ENCODE results near the gene C1R. TPM values are rescaled to one million over a fixed set of nuclear protein-coding genes. Genes with fewer than 3 reads are reported as not detected.
A peak's percentile ranks its signal among the peaks of the same experiment; 100 is the strongest.
"Not testable (repeated sequence)": the region's sequence is repeated elsewhere in the genome, so short reads cannot be mapped to it uniquely, and the experiment has no call there.

Gene C1R
- total RNA-seq, 2 experiments from 2014 or later = 3.6 to 3.7 TPM

DNA sequence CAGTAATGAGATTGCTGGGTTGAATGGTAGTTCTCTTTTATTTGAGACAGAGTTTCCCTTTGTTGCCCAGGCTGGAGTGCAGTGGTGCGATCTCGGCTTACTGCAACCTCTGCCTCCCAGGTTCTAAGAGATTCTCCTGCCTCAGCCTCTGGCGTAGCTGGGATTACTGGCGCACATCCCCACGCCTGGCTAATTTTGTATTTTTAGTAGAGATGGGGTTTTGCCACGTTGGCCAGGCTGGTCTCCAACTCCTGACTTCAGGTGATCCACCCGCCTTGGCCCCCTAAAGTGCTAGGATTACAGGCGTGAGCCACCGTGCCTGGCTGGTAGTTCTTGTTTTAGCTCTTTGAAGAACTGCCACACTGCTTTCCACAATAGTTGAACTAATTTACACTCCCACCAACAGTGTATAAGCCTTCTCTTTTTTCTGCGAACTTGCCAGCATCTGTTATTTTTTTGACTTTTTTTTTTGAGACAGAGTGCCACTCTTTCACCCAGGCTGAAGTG lies 42.7 kb downstream of the C1R start:
- H3K9me3 Mint-ChIP-seq (ENCODE audit: insufficient read depth); CTCF ChIA-PET; H3K36me3 Mint-ChIP-seq (ENCODE audit: low read depth); H3K27ac Mint-ChIP-seq; H3K4me3 Mint-ChIP-seq; ATAC-seq; POLR2A ChIA-PET; DNase-seq: not testable (repeated sequence)
- peaks cover 21% of the 10 kb centered on the region for H3K4me1 Mint-ChIP-seq (ENCODE audit: low read depth)
- H3K27me3 Mint-ChIP-seq (ENCODE audit: low read depth) = peaks cover 36% of the 10 kb centered on the region

DNA sequence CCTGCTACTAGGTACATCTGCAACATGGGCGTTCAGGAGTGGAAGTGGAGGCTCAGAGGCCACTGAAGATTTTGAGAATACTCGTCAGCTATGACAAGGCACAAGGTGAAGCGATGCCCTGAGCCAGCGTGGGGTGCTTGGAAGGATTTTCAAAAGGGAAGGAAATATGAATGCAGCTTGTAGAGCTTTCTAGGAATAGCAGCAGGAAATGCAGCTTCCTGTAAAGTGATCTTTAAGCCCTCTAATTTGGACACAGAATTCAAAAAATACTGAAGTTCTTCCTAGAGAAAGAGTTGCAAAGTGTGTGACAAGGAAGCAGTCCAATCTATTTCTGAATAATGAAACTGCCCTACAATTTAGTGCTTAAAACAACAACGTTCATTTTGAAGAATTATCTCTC lies 44.9 kb downstream of the C1R start:
- Mint-ChIP-seq H3K9me3 (ENCODE audit: insufficient read depth) (no peaks in the 10 kb centered on the region), H3K4me1 (ENCODE audit: low read depth) (peaks cover 21% of the 10 kb centered on the region), H3K36me3 (ENCODE audit: low read depth) (no peaks in the 10 kb centered on the region), H3K27ac (peak overlapping the region; percentile 83), H3K4me3 (peak overlapping the region; percentile 25), H3K27me3 (ENCODE audit: low read depth) (peaks cover 27% of the 10 kb centered on the region)
- ATAC-seq (no peak), DNase-seq (no peak)
- ChIA-PET CTCF (no interaction called here), POLR2A (no interaction called here)

DNA sequence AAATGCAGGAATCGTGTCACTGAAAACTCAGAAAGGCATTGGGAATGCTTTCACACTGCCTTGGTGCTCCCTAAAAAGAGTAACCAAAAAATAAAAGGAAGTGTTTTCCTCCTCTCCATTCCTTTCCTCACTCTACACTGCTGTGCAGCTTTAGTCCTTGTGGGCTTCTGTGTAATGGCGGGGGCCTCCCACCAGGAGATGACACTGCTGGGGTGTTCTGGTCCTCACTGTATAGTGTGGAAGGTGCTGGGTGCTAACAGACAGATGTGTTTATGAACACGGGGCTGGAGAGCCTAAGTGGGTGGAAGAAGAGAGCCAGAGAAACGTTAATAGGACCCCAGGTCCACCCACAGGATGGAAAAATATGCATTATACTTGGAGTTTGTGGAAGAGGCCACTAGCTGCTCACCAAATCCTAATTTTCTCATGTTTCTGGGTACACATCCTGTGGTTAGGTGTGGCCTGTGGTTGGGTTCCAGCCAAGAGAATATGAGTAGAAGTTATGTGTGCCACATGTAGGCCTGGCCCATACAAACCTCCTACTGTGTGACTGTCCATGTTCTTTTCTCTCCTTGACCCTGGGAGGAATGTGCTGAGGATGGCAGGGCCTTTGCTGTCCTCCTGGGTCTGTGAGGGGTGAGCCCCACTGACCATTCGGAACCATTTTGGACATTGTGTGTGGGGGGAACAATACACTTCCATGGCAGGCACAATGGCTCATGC lies 45.7 kb downstream of the C1R start:
- ATAC-seq = peak; percentile 35
- Mint-ChIP-seq H3K36me3 (ENCODE audit: low read depth) (no peaks in the 10 kb centered on the region), H3K9me3 (ENCODE audit: insufficient read depth) (no peaks in the 10 kb centered on the region), H3K27ac (peak overlapping the region; percentile 31), H3K27me3 (ENCODE audit: low read depth) (peaks cover 21% of the 10 kb centered on the region), H3K4me1 (ENCODE audit: low read depth) (peaks cover 21% of the 10 kb centered on the region), H3K4me3 (no peak overlapping the region)
- CTCF ChIA-PET = interaction anchor here (0.8 kb wide), 1 partner anchor 65 kb away, joined by 3 read pairs; no protein-coding TSS in a partner anchor
- POLR2A ChIA-PET = no interaction called here
- DNase-seq = no peak

DNA sequence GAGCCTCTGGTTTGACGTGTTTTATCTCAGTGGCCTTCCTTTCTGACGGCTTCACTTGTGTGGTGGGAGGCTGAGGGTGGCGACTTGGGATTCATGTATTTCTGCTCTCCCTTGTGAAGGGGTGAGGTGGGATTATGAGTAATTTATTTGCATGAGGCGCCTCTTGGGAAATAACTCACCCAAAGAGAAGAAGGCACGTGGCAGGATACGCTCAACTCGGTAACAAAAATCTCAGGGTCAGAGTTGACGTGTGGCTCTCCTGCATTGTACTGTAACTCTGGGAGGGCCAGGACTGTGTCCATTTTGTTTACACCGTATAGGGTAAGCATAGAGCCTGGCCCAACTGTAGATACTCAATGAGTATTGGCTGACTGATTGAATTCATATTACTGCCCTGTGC lies 46.3 kb downstream of the C1R start:
- no peak overlapping the region for H3K27ac Mint-ChIP-seq
- no peaks in the 10 kb centered on the region for H3K9me3 Mint-ChIP-seq (ENCODE audit: insufficient read depth)
- ChIA-PET CTCF (interaction anchor here (0.8 kb wide), 1 partner anchor 65 kb away, joined by 3 read pairs; no protein-coding TSS in a partner anchor), POLR2A (no interaction called here)
- no peak overlapping the region for H3K4me3 Mint-ChIP-seq
- DNase-seq = no peak
- no peak for ATAC-seq
- peaks cover 21% of the 10 kb centered on the region for H3K4me1 Mint-ChIP-seq (ENCODE audit: low read depth)
- H3K27me3 Mint-ChIP-seq (ENCODE audit: low read depth) = peaks cover 16% of the 10 kb centered on the region
- H3K36me3 Mint-ChIP-seq (ENCODE audit: low read depth) = no peaks in the 10 kb centered on the region

DNA sequence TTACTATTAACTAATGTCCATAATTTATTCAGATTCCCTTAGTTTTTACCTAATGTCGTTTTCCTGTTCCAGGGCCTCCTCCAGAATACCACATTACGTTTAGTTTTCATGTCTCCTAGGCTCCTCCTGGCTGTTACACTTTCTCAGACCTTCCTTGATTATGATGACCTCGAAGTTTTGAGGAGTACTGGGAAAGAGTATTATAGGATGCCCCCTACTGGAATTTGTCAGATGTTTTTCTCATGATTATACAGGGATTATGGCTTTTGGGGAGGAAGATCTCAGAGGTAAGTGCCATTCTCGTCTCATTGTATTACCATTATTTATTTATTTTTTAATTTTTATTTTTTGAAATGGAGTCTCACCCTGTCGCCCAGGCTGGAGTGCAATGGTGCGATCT lies 49.4 kb downstream of the C1R start:
- Mint-ChIP-seq H3K4me1 (ENCODE audit: low read depth) (peaks cover 18% of the 10 kb centered on the region), H3K36me3 (ENCODE audit: low read depth) (no peaks in the 10 kb centered on the region), H3K9me3 (ENCODE audit: insufficient read depth) (no peaks in the 10 kb centered on the region), H3K27me3 (ENCODE audit: low read depth) (peaks cover 4% of the 10 kb centered on the region), H3K4me3 (no peak overlapping the region), H3K27ac (no peak overlapping the region)
- ATAC-seq (no peak), DNase-seq (no peak)
- POLR2A ChIA-PET = no interaction called here
- CTCF ChIA-PET = interaction anchor here (0.6 to 2.1 kb wide), 4 partner anchors 10 to 78 kb away, joined by 3 to 4 read pairs (median 3); partner anchors contain the start of gene LPCAT3

DNA sequence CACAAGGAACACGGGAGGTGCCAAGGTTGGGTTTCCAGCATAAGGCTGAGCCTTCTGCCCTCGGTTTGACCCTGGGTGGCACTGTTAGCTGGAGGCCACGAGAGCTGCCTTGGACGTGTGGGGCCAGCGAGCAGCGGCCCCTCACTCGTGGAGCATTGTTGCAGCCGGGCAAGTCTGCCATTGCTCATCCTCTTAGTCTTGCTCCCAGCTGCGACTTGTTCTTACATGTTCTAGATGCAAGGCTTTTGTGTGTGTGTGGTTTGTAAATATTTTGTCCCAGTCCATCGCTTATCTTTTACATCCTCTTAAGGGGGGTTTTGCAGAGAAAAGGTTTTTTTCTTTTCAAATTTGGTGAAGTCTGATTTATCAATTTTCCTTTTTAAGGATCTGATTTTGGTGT lies 52.8 kb downstream of the C1R start:
- H3K9me3 Mint-ChIP-seq (ENCODE audit: insufficient read depth) = no peaks in the 10 kb centered on the region
- H3K4me3 Mint-ChIP-seq = no peak overlapping the region
- no peaks in the 10 kb centered on the region for H3K36me3 Mint-ChIP-seq (ENCODE audit: low read depth)
- peaks cover 5% of the 10 kb centered on the region for H3K4me1 Mint-ChIP-seq (ENCODE audit: low read depth)
- POLR2A ChIA-PET = no interaction called here
- CTCF ChIA-PET = no interaction called here
- H3K27ac Mint-ChIP-seq = no peak overlapping the region
- ATAC-seq = no peak
- peaks cover 12% of the 10 kb centered on the region for H3K27me3 Mint-ChIP-seq (ENCODE audit: low read depth)
- no peak for DNase-seq

DNA sequence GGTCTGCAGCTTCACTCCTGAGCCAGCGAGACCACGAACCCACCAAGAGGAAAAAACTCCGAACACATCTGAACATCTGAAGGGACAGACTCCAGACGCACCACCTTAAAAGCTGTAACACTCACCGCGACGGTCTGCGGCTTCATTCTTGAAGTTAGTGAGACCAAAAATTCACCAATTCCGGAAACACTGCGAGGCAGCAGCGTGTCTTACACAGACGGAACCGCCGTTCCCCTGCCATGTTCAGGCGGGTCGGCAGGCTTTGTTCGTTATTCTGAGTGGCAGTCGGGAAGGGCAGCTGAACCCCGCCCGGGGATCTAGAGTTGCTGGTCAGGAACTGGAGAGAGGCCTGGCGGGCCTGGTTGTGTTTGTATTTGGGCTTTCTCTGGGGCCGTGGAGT lies 53.7 kb downstream of the C1R start:
- ChIA-PET CTCF (no interaction called here), POLR2A (no interaction called here)
- Mint-ChIP-seq H3K27me3 (ENCODE audit: low read depth) (peaks cover 12% of the 10 kb centered on the region), H3K4me3 (no peak overlapping the region), H3K36me3 (ENCODE audit: low read depth) (no peaks in the 10 kb centered on the region), H3K9me3 (ENCODE audit: insufficient read depth) (no peaks in the 10 kb centered on the region), H3K4me1 (ENCODE audit: low read depth) (peaks cover 5% of the 10 kb centered on the region), H3K27ac (no peak overlapping the region)
- ATAC-seq (no peak), DNase-seq (no peak)

DNA sequence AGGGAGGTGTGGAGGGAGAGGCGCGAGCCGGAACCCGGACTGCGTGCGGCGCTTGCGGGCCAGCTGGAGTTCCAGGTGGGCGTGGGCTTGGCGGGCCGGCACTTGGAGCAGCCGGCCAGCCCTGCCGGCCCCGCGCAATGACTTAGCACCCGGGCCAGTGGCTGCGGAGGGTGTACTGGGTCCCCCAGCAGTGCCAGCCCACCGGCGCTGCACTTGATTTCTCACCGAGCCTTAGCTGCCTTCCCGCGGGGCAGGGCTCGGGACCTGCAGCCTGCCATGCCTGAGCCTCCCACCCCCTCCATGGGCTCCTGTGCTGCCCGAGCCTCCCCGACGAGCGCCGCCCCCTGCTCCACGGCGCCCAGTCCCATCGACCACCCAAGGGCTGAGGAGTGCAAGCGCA lies 54.8 kb downstream of the C1R start:
- DNase-seq; H3K36me3 Mint-ChIP-seq (ENCODE audit: low read depth); CTCF ChIA-PET; POLR2A ChIA-PET; H3K4me1 Mint-ChIP-seq (ENCODE audit: low read depth); H3K4me3 Mint-ChIP-seq; H3K9me3 Mint-ChIP-seq (ENCODE audit: insufficient read depth); ATAC-seq; H3K27ac Mint-ChIP-seq: not testable (repeated sequence)
- H3K27me3 Mint-ChIP-seq (ENCODE audit: low read depth) = peaks cover 12% of the 10 kb centered on the region

GRCh38 chr12:7035463-7035862 lies 56.8 kb downstream of the C1R start:
- peaks cover 14% of the 10 kb centered on the region for H3K27me3 Mint-ChIP-seq (ENCODE audit: low read depth)
- ATAC-seq = no peak
- CTCF ChIA-PET = no interaction called here
- H3K27ac Mint-ChIP-seq = no peak overlapping the region
- POLR2A ChIA-PET = no interaction called here
- DNase-seq = no peak
- H3K9me3 Mint-ChIP-seq (ENCODE audit: insufficient read depth) = no peaks in the 10 kb centered on the region
- no peak overlapping the region for H3K4me3 Mint-ChIP-seq
- peaks cover 5% of the 10 kb centered on the region for H3K4me1 Mint-ChIP-seq (ENCODE audit: low read depth)
- no peaks in the 10 kb centered on the region for H3K36me3 Mint-ChIP-seq (ENCODE audit: low read depth)

DNA sequence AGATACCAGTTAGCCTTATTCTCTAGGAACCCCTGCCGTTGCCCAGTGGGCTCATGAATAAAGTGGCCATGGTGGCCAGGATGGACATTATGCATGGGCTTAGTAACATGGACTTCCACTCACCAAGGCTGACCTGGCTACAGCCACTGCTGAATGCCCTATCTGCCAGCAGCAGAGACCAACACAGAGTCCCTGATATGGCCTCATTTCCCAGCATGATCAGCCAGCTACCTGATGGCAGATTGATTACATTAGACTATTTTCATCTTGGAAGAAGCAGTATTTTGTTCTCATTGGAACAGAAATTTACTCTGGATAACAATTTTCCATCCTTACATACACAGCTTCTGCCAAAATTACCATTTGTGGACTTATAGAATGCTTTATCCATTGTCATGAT lies 57.8 kb downstream of the C1R start:
- H3K27ac Mint-ChIP-seq = no peak overlapping the region
- POLR2A ChIA-PET = no interaction called here
- CTCF ChIA-PET = interaction anchor here (0.9 to 3.2 kb wide), 2 partner anchors 16 to 78 kb away, joined by 3 to 17 read pairs; partner anchors contain the start of gene LPCAT3

DNA sequence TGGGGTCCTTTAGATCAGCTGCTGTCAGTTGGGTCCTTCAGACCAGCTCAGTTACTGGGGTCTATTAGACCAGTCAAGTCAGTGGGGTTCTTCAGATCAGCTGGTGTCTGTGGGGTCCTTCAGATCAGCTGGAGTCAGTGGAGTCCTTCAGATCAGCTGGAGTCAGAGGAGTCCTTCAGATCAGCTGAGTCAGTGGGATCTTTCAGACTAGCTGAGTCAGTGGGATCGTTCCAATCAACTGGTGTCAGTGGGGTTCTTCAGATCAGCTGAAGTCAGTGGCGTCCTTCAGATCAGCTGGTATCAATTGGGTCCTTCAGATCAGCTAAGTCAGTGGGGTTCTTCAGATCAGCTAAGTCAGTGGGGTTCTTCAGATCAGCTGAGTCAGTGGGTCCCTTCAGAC lies 59.3 kb downstream of the C1R start:
- DNase-seq = no peak
- Mint-ChIP-seq H3K36me3 (ENCODE audit: low read depth) (no peaks in the 10 kb centered on the region), H3K27me3 (ENCODE audit: low read depth) (peaks cover 14% of the 10 kb centered on the region), H3K27ac (no peak overlapping the region), H3K4me1 (ENCODE audit: low read depth) (peaks cover 5% of the 10 kb centered on the region), H3K4me3 (no peak overlapping the region), H3K9me3 (ENCODE audit: insufficient read depth) (no peaks in the 10 kb centered on the region)
- POLR2A ChIA-PET = interaction anchor here (1.0 kb wide), 1 partner anchor 15 kb away, joined by 5 read pairs; the partner anchor contains the start of gene LPCAT3
- no peak for ATAC-seq
- CTCF ChIA-PET = interaction anchor here (1.0 to 3.2 kb wide), 3 partner anchors 9 to 109 kb away, joined by 3 to 17 read pairs (median 3); partner anchors contain the start of gene LPCAT3

More for the DNA sequence above, 57.8 kb downstream of the C1R start:
- Mint-ChIP-seq H3K27me3 (ENCODE audit: low read depth) (peaks cover 14% of the 10 kb centered on the region), H3K4me1 (ENCODE audit: low read depth) (peaks cover 5% of the 10 kb centered on the region), H3K9me3 (ENCODE audit: insufficient read depth) (no peaks in the 10 kb centered on the region), H3K4me3 (no peak overlapping the region), H3K36me3 (ENCODE audit: low read depth) (no peaks in the 10 kb centered on the region)
- ATAC-seq (no peak), DNase-seq (no peak)

- no peak overlapping the region for H3K4me3 Mint-ChIP-seq
- DNase-seq (no peak), ATAC-seq (no peak)
- no peaks in the 10 kb centered on the region for H3K9me3 Mint-ChIP-seq (ENCODE audit: insufficient read depth)
- peaks cover 16% of the 10 kb centered on the region for H3K27me3 Mint-ChIP-seq (ENCODE audit: low read depth)
- ChIA-PET CTCF (interaction anchor here (1.0 to 1.4 kb wide), 2 partner anchors 13 to 25 kb away, joined by 3 to 4 read pairs; partner anchors contain the start of gene LPCAT3), POLR2A (no interaction called here)
- no peaks in the 10 kb centered on the region for H3K36me3 Mint-ChIP-seq (ENCODE audit: low read depth)
- H3K27ac Mint-ChIP-seq = no peak overlapping the region
- no peaks in the 10 kb centered on the region for H3K4me1 Mint-ChIP-seq (ENCODE audit: low read depth)
These were observed 60.9 kb downstream of the C1R start for GRCh38 chr12:7031306-7031705.

All from activated CD8-positive, alpha-beta T cell treated with anti-CD3 and anti-CD28 coated beads, Interleukin-2, amount 10 ng/mL, durations not matched to agents 7 days and 5 days (primary cell).